OCI-LY7 (cell line): ENCODE results near the gene CCDC27. TPM values are rescaled to one million over a fixed set of nuclear protein-coding genes. Genes with fewer than 3 reads are reported as not detected.

Source experiments
- BruUV-seq: library from RNA; stranded (reverse); fragments of 400-500 nt; replicated peaks from 2 replicates; lab custom pipeline; 2021; lab: Mats Ljungman, UMichigan
- CTCF ChIA-PET: fragments of 300-600 bp; sonication (Branson Sonifier 250); formaldehyde crosslinking; loops from one replicate; lab custom pipeline; 2022; ENCODE audit warnings: antibody characterized with exemption; ENCODE audit not compliant: unreplicated experiment; lab: Charles Lee
- POLR2A ChIA-PET: fragments of 300-600 bp; sonication (Branson Sonifier 250); formaldehyde crosslinking; loops from one replicate; lab custom pipeline; 2022; ENCODE audit warnings: antibody characterized with exemption; lab: Charles Lee
- DNase-seq: peaks from one replicate; pipeline ENCODE4 v3.0.0-alpha.2; 2015; ENCODE audit warnings: low spot score
- H2AFZ ChIP-seq: fragments of 200-600 bp; sonication (generic), shearing (Covaris generic); 2 replicates; pipeline ENCODE4 v1.6.1; 2014; ENCODE audit warnings: mild to moderate bottlenecking, antibody characterized with exemption, low read length, moderate library complexity
- H3K27ac ChIP-seq: fragments of 200-600 bp; sonication (generic); 2 replicates; pipeline ENCODE4 v1.5.1; 2014; ENCODE audit warnings: mixed run types, low read depth, mild to moderate bottlenecking, moderate library complexity, low read length, inconsistent platforms; ENCODE audit not compliant: poor library complexity, severe bottlenecking
- H3K36me3 ChIP-seq: fragments of 200-600 bp; sonication (generic); 2 replicates; pipeline ENCODE4 v1.6.1; 2014; ENCODE audit warnings: mild to moderate bottlenecking, antibody characterized with exemption, low read length, moderate library complexity, mixed read lengths; ENCODE audit not compliant: insufficient read depth
- H3K4me1 ChIP-seq: fragments of 200-600 bp; sonication (generic); 2 replicates; pipeline ENCODE4 v1.5.1; 2014; ENCODE audit warnings: mild to moderate bottlenecking, low read length; ENCODE audit not compliant: insufficient read depth, poor library complexity, severe bottlenecking
- H3K4me2 ChIP-seq: fragments of 200-600 bp; sonication (generic); 2 replicates; pipeline ENCODE4 v1.6.1; 2014; ENCODE audit warnings: mild to moderate bottlenecking, low read length
- H3K4me3 ChIP-seq: fragments of 200-600 bp; sonication (generic); 2 replicates; pipeline ENCODE4 v1.5.1; 2014; ENCODE audit warnings: mild to moderate bottlenecking, low read depth, low read length; ENCODE audit not compliant: poor library complexity, severe bottlenecking
- H3K79me2 ChIP-seq: fragments of 200-600 bp; sonication (generic); 2 replicates; pipeline ENCODE4 v1.6.1; 2016; ENCODE audit warnings: low read depth, mild to moderate bottlenecking, low read length, moderate library complexity, mixed read lengths; ENCODE audit not compliant: insufficient read depth
- H3K9me2 ChIP-seq: fragments of 200-600 bp; sonication (generic); 2 replicates; pipeline ENCODE4 v1.6.1; 2016; ENCODE audit warnings: mild to moderate bottlenecking, low read length, mixed read lengths; ENCODE audit not compliant: insufficient read depth
- H3K9me3 ChIP-seq: fragments of 200-600 bp; sonication (generic); 2 replicates; pipeline ENCODE4 v1.6.1; 2014; ENCODE audit warnings: mild to moderate bottlenecking, mixed run types, low read length, mixed read lengths
- H4K20me1 ChIP-seq: fragments of 200-600 bp; sonication (generic); 2 replicates; pipeline ENCODE4 v1.6.1; 2014; ENCODE audit warnings: mild to moderate bottlenecking, antibody characterized with exemption, low read length, moderate library complexity, mixed read lengths; ENCODE audit not compliant: insufficient read depth
- CTCF ChIP-seq: fragments of 200-600 bp; sonication (generic); conservative IDR thresholded peaks from 2 replicates; pipeline ENCODE4 v1.5.1; 2014; ENCODE audit warnings: mild to moderate bottlenecking, antibody characterized with exemption, low read length, moderate library complexity, mixed read lengths
- EZH2phosphoT487 ChIP-seq: fragments of 200-600 bp; sonication (generic); IDR thresholded peaks from 2 replicates; pipeline ENCODE4 v1.6.1; 2018; ENCODE audit warnings: low read depth, borderline replicate concordance, mild to moderate bottlenecking, mixed run types, antibody characterized with exemption, low read length, moderate library complexity, mixed read lengths
- intact Hi-C: fragments of 100-400 bp; cut with micrococcal nuclease; formaldehyde crosslinking; loops from one replicate; pipeline ENCODE4 v1.10.0; 2022; ENCODE audit not compliant: unreplicated experiment
- total RNA-seq, 2 experiments: library from RNA; depleted of rRNA in 1 of 2; stranded (reverse); fragments of >200 nt in 1 of 2; shearing (Covaris generic) in 1 of 2; gene quantifications; 2 replicates each; pipeline ENCODE4 v1.2.3, GENCODE V29; 2014 to 2022

Gene CCDC27
- total RNA-seq, 2 experiments from 2014 or later, result not detected

GRCh38 chr1:3750741-3751140, 1.5 kb upstream of the CCDC27 start:
- no TSS peak for BruUV-seq
- Histone ChIP-seq H3K27ac (no peak overlapping the region), H3K9me2 (no peaks in the 10 kb centered on the region), H3K36me3 (no peaks in the 10 kb centered on the region), H3K79me2 (no peaks in the 10 kb centered on the region), H2AFZ (no peak overlapping the region), H4K20me1 (no peaks in the 10 kb centered on the region), H3K4me1 (no peaks in the 10 kb centered on the region), H3K4me2 (no peak overlapping the region), H3K4me3 (no peak overlapping the region), H3K9me3 (no peaks in the 10 kb centered on the region)
- intact Hi-C loops, result no loop called here
- no peak for DNase-seq
- CTCF ChIA-PET, result no interaction called here
- no peak for TF ChIP-seq EZH2phosphoT487
- TF ChIP-seq CTCF, result no peak
- POLR2A ChIA-PET, result no interaction called here

DNA sequence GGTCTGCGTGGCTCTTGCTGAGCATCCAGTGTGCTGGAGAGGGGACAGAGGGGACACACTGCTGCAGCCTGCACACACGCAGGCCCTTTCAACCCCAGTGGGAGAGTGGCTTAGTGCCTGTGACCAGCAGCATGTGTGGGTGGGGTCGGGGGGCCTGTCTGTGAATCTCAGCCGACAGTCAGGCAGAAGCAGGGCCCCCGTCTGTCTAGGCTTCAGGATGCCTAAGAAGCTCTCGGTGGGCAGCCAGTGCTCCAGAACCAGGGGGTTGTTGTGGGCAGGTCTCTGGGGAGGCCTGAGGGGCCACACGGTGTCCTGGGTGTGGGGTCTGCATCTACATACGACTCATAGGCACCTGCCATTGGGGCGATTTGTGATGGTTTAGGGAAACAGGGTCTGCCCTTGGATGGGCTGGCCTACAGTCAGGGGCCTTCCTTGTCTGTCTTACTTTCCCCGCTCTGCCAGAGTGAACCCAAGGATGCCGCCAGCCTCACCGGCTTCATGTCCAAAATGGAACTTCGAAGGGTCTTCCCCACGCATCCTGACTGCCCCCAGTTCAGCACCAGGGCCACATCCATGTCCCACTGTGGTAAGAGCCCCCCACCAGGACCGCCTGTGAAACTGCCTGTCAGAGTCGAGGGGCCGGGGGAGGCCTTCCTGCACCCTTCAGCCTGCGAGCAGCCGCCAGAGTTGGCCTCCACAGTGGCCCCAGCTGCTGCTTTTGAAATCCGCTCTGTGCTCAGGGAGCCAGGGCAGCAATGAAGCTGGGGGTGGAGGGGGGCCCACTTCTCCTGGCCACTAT, 1.6 kb downstream of the CCDC27 start:
- TF ChIP-seq CTCF (no peak), EZH2phosphoT487 (no peak)
- no TSS peak for BruUV-seq
- Histone ChIP-seq H3K9me2 (no peaks in the 10 kb centered on the region), H4K20me1 (no peaks in the 10 kb centered on the region), H3K79me2 (no peaks in the 10 kb centered on the region), H3K27ac (no peak overlapping the region), H3K36me3 (no peaks in the 10 kb centered on the region), H3K4me2 (no peak overlapping the region), H2AFZ (no peak overlapping the region), H3K9me3 (no peaks in the 10 kb centered on the region), H3K4me1 (no peaks in the 10 kb centered on the region), H3K4me3 (no peak overlapping the region)
- DNase-seq, result no peak
- intact Hi-C loops, result no loop called here
- CTCF ChIA-PET, result no interaction called here
- POLR2A ChIA-PET, result no interaction called here

DNA sequence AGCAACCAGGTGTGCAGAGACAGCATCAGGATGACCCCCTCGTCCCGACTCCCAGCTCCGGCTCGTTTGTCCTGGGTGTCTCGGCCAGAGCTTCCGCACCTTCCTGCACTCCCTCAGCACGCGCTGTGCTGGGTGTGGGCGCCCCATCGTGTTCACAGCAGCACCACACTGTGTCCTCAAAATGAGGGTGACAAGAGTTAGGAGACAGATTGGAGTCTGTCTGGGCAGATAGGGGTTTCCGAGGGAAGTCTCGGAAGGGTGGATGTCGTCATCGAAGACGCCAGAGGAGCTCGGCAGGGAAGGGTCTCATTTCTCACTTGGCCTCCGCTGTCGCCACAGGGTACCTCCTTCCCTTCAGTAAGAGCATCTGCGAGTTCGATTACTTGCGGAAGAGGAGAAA, 4.1 kb downstream of the CCDC27 start:
- TF ChIP-seq CTCF (no peak), EZH2phosphoT487 (no peak)
- ChIA-PET POLR2A (no interaction called here), CTCF (no interaction called here)
- Histone ChIP-seq H3K79me2 (no peaks in the 10 kb centered on the region), H3K9me3 (no peaks in the 10 kb centered on the region), H3K36me3 (no peaks in the 10 kb centered on the region), H3K27ac (no peak overlapping the region), H3K9me2 (no peaks in the 10 kb centered on the region), H3K4me3 (no peak overlapping the region), H4K20me1 (no peaks in the 10 kb centered on the region), H3K4me2 (no peak overlapping the region), H2AFZ (no peak overlapping the region), H3K4me1 (no peaks in the 10 kb centered on the region)
- DNase-seq, result no peak
- intact Hi-C loops, result no loop called here
- BruUV-seq, result no TSS peak
